NCI-H2107 treated with DMSO at 0.1 percent for 48 hours (cell line): ENCODE measurements around the gene FGD2.

ENCODE experiments used
- DNase-seq: peaks from one replicate; lab custom pipeline; 2025; ENCODE audit not compliant: unreplicated experiment; lab: John Stamatoyannopoulos, UW

The FGD2 gene

DNA sequence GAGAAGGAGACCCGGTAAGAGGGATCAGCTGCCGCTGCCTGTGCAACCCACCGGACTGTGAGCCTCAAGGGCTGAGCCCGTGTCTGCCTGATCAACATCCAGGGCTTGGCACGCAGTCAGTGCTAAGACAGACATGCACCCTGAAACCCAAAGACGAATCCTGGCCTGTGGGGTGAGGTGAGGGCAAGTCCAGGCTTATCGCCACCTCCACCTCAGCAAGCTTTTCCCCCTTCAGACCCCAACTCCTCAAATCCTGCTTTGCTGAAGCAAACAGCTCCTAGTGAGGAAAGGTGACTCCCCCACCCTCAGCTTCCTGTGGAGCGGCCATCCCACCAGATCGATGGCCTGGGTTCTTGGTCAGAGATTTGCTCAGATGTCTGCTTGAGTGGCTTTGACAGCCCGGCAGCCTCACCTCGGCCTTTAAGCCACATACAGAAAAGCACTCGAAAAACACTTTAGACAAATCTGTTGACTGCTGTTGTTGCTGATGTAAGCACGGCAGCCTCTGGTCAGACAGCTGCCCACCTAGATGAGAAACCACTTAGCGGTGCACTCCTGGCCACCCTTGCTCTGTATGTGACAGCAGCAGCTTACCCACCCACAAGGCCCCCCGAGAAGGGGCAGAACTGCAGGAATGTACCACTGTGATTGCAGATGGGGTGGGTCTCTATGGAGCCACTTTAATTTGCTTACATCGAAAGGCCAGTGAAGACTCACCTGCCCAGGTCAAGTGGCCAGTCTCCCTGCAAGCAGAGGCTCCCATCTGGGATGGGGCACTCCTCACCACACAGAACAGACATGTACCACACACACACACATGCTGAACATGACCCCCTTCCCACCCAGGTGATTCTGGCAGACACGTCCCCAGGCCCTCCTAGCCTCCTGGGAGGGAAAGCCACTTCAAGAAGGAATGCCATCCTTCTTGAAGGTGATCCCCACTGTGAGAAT is 34.3 kb upstream of the FGD2 start:
- DNase-seq = no peak

DNA sequence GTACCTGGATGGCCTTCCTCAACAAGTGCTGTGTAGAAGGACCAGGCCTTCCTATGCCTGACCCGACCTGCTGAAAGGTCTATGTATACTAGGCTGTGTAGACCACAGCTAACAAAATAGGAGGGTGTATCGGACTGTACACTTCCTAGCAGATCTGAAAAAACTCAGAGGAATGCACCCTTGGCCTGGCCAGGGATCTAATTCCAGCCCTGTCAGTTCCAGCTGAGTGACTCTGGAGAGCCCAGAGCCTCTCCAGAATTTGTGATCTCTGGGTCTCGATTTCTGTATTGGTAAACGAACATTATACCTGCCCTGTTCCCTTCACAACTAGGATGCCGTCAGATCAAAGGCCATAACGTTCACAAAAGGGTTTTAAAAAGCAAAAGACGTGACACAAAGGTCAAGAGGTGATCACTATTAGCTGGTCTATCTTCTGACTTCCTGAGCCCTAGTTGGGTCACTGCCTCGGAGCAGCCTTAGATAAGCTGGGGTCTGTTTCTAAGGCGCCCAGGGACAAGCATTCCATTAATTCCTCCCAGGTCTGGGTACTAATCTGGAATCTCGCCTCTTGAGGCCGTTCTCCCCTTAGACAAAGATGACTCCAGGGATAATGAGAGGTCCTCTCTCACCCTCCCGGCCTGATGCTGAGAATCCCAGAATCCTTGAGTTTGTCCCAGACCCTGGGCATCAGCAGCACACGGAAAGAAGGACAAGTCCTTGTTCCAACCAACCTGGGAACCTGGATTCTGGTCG is 33.4 kb upstream of the FGD2 start:
- no peak for DNase-seq

DNA sequence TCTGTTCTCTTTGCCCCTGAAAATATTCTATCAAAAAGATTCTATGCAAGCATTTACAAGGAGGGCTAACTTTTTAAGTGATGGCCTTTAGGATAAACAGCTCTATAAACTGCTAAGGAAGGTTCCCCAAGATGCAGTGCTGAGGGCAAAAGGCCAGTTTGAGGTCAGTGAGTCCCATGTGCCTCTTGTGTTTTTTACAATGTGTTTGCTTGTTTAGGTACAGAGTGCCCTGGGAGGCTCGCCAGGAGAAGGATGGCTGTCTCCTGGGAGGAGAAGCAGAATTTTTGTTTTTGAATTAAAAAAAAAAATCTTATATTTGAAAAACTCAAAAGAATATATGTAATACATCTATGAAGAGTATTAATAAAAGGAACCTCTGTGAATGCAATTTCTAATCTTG is 32.3 kb upstream of the FGD2 start:
- DNase-seq = no peak

DNA sequence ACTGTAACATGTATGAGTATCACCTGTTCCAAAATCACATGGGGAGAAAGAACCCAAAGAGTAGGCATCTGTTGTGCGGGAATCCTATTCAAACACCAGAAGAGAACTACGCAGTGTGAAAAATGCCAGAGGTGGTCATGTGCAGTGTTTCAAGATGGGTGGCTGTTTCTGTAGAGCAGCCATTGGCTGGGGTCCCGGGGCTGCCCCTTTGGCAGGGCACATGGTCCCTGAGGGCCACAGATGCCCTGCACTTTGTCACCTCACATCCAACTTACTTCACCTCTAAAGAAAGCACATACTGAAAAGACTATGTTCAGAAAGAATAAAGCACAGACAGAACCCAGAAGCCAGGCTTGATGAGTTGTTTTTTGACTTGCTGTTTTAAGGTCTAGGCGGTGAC is 31.8 kb upstream of the FGD2 start:
- no peak for DNase-seq

DNA sequence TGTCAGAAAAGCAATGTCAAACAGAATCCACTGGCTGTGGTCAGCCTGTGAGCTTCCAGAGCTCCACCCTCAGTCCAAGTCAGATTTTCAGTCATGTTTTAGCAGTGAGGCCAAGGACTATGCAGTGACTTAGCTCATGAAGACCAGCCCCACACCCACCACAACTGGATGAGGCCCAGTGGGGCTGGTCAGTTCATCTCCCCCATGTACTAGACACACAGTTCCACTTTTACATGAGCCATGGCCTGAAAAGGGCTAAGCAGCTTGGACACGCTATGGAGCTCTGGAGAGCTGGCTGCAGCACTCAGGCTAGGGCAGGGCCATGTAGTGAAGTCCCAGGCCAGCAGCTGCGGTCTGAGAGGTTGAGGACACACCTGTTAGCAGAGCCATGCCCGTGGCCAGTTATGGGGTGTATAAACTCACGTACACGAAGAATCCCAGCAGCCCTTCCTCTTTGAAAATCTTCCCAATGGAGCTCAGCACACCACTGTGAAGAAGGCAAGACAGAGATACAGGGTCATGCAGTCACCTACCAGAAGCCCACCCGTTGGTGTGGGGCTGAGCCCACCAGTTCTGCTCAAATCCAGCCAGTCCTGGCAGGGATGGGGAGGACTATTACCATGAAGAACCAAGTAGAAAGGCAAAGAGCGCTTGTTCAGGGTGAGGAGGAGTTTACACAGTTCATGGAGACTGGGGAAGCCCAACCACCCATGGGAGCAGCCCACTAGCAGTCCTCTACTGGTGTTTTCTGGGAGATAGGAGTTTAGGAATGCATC is 30.0 kb upstream of the FGD2 start:
- DNase-seq = no peak

DNA sequence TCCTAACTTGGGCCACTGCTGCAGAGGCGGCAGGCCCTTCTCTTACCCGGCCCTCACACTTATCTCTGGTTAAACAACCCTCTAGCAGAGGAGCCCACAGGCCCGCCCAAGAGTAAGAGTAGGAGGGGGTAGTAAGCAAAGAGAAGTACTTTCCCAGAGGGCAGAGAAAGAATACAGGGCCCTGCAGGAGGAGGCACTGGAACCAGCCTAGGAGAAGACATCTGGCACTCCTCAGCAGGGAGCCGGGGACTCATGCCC is 29.5 kb upstream of the FGD2 start:
- DNase-seq = no peak

DNA sequence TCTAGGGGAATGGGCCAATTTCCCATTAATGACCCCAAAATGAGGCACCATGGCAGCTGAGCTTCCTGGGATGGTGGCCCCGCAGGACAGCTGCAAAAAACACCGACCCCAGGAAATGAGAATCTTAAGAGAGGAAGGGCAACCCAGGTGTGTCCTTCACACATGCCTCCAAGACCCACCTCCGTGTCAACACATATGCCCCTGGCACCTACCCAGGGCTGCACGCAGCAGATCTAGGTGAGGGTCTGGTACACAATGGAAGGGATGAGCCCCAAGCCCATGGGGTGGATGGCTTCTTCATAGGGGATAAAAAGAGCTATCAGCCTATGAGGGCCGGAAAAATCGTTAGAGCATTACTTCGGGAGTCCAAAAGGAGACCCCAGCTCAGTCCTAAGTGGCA is 28.9 kb upstream of the FGD2 start:
- no peak for DNase-seq

DNA sequence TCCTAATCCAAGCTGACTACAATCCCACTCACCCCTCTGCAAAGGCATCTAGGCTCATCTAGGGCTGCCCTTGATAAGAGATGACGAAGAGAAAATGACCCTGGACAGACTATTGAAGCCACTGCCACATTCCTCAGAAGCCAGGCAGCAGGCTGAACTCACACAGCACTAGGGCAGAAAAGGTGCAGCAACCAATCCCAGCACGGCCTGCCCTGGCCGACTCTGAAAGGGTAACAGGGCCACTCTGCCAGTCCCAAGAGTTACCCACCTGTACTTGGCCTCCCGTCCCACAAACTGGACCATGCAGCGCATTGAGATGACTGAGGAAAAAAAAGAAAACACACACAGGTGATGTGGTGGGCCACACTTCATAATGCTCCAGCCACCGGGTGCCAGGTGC is 28.5 kb upstream of the FGD2 start:
- DNase-seq = no peak

DNA sequence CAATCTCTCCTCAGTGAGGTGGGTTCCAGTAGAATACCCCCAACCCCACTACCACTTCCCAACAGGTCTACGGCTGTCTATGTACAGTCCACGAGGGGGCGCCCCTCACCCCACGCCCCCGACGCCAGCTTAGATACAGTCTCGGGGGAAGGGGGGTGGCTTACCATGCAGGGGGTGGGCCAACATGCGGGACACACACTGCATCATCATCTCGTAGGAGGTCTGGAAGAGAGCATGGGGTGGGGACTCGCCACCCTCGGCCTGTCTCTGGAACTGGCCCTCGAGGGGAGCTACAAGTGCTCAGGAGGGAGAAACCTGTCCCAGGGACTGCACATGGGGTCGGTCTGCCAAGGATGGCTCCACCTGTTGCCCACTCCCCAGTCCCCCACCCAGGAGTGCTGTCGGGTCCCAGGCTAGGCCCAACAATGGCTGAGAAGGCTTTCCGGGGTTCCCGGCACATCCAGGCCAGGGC is 27.9 kb upstream of the FGD2 start:
- DNase-seq = no peak

DNA sequence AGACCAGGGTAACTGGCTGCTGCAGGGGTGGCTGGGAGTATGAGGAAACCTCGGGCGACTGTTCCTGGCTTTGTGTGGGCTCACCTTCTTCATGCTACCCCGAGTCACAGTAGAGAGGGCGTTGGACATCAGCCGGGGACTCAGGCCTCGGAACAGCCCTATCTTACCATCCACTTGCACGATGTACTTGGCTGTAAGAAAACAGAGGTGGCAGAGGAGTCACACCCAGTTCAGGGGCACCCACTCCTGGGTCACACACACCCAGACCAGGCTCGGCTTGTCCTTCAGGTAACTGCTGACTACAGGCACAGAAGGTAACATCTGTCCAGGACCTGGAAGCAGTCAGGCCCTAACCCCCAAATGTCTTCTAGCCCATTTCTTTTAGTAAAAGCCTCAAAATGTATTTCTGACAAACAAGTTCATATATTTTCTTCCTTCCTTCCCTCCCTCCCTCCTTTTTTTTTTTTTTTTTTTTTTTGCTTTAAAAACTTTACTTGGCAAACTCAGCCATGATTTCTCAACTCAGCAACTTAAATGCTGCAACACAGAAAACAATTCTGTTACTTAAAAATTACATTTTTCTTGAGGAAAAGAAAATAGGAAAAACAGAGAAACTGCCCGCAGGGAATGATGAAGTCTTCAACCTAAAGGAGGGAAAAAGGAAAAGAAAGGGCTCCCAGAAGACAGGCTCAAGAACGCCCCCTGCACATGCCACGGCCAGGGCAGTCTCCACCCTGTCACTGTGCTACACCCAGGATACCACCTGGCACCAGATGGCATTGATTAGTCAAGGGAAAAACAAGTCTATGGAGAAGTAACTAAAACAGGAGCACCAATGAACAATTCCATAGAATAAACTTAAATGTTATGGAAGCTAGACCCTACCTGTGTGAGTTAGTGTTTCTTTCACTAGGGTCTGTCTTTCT is 26.8 kb upstream of the FGD2 start:
- DNase-seq = no peak

DNA sequence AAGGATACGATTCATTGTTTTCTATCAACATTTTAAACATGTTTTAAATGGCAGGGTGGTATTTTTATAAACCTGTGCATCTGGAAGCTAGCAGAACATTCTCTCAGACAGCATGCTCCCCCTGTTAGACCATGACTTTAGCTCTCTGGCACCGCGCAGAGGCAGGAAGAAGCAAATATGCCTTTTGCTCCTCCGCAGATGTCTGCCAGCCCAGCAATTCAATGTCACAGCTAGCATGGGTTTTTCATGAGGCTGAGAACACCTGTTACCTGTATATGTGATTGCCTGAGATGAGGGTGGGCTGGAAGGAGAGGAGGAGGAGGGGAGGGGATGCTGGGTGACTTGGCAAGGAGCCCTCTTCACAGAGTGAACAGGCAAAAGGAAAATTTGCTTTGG is 26.1 kb upstream of the FGD2 start:
- DNase-seq = peak; percentile 29

DNA sequence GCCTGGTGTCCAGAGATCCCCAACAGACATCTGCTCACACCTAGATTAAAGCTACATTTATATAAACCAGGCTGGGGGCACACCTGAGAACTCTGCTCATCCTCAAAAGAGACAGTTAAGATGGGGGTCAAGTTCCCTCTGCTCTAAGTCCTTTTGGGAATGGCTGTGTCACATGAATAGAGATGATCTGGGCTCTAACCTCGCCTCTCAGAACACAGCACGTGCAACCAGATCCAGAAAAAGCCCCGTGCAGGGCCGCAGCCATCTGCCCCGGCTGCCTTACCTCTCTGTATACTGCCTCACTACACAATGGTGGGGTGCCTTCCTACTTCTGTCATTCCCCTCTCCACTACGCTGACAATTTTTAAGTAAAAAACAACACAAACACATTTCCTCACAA is 25.3 kb upstream of the FGD2 start:
- DNase-seq = no peak

DNA sequence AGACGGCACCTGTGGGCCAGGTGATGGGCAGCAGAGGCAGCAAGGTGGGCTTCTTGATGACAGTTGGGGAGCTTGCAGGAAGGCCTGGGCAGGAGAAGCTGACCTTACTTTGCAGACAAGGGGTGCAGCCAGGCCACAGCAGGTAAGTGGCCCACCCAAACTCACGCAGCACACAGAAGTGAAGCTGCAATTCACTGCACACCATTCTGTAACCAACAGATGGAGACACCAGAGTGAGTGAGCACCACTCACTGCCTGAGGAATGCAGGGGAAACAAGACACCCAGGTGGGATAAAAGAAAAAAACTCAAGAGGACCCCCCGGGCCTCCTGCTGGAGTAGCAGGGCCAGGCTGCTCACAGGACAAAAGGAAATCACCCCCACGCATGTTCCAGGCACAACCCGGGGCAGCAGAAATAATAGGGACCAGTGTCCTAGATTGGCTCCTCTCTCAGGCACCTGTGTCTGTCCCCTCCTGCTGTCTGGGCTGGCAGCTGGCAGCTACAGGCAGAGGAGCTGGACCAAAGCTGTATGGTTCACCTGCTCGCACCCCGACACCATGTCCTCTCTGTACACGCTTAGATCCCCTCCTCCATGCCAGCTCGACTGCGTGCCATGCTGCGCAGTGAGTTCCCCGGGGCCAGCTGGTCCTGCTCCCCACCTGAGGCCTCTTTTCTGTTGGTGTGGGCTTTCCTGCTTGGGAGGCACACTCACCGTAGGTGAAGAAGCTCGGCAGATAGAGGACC is 24.4 kb upstream of the FGD2 start:
- DNase-seq = peak; percentile 54

DNA sequence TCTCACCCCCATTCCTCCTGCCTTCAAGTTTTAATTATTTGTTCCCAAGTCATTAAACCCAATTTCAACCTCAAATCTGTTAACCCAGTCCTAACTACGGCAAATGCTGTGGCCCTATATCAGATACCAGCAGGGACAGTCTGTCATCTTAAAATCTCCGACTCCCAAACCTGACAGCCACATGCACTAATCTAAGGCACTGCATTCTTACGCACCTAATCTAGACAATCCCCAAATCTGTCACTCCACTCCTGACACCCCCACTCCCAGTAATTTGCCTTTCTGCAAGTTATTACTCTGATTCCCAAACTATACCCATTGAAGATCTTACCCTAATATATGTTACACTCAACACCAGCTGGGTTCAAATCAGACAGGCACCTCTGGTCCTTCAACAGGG is 21.9 kb upstream of the FGD2 start:
- DNase-seq = no peak

DNA sequence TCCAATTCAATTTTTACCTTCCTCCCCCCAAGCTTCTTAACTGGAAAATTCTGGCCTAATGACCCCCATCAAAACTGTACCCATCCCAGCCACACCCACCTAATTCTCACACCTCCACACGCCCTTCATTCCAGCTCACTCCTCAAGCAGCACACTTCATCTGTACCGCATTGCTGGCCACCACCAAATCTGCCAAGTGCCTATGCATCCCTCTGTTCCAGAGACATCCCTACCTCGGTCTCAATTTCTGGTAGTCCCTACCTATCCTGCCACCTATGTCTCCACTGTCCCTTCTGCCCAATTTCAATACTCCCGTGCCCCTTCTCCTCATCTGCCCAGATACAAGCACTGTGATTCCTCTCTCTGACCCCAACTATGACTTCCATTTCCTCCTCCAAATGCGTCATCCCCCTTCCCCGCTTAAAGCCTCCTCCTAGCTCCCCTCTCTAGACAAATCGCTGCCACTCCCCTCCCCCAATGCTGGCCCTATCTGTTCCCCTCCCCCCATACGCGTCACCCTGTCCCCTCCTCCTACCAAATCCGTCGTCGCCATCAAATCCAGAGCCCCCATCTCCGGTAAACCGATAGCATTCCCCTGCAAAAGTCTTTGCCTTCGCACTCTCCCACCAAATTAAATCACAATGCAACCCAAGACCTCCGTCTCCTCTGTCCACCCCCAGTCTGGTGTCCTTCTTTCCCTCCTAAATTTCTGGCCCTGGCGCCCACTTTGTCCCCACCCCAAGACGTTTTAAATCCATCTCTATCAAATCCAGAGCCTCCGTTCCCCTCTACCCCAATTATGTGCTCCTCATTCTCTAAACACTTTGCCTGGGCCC is 20.7 kb upstream of the FGD2 start:
- DNase-seq = no peak

DNA sequence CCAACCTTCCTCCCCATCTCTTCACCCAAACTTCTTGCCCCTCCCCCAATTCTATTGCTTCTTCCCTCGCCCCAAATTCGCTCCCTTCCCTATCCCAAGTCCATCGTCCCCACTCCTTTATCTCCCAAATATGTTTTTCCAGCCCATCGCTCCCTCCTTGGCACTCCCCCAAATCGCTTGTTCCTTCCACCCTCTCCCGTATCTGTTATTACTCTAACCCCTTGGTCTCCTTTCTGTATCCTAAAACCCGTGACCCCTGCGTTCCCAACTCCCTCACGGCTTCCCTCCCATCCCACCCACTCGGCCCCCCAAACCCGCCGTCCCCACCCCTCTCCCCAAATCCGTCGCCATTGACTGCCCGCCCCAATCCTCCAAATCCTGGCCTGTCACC is 20.0 kb upstream of the FGD2 start:
- no peak for DNase-seq

DNA sequence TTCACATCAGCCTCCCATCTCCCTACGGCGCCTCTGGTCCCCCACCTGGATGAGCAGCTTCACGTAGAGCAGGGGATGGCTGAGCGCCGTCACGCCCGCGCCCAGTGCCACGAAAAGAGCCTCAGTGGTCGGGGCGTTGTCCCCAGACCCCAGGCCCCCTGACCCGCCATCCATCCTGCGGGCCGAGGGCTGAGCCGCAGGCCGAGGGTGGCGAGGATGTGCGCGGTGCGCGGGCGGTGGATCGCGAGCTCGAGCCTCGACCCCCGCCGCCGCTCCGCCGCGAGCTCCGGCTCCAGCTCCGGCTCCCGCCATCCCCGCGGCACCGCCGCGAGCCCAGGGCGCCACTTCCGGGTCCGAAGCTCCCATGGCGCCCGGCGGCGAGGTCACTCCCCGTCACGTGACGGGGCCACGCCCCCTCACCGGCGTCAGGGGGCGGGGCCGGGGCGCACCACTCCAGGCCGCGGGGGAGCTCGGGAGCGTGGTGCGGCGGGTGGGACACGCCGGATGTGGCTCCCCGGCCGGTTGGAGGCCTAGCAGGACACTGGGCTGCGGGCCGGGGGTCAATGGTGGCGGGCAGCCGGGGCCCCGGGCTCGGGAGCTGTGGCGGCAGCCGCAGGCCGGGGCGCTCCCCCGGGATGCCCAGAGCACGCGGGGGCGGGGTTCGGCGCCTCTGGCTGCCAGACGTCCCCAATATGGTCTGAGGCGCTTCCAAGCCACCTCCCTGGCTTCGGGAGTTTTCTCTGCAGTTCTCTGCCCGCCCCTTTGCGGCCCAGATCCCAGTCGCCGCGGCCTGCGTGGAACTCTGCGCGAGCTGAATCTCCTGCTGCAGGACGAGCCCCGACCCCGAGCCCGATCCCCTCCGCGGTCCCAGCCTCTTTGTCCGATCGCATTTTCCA is 19.4 kb upstream of the FGD2 start, which contains the start of gene MTCH1:
MTCH1 (minus strand) TSS at position 389 of the 896 bp plus-strand sequence; CDS start at position 366, 23 bp downstream.
- DNase-seq = peak; percentile 18

DNA sequence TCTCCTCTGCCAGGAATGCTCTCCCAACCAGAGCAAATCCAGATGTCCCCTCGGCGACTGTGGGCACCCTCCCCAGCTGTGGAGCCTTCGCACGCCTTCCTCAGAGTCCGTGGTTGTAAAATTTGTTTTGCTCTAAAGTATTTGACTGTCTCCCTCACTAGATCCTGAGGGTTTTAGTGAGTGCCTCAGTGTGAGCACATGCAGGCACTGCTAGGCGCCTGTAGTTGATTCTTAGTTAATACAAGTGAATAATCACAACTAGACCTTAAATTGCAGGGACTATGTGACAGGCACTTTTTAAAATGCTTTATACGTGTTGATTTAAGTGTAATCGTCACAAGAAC is 18.8 kb upstream of the FGD2 start:
- DNase-seq = no peak
